Measurements from ENCODE around the gene SCN7A. TPM values are rescaled to one million over a fixed set of nuclear protein-coding genes. Genes with fewer than 3 reads are reported as not detected.

SCN7A gene
- total RNA-seq, 1 donor from 2014 or later, result 0.36 TPM

GRCh38 chr2:166440313-166440712, 53.7 kb downstream of the SCN7A start:
- Histone ChIP-seq H3K36me3 (ENCODE audit: insufficient read depth, low read length) (no peaks in the 10 kb centered on the region), H3K9ac (ENCODE audit: low read length) (no peak overlapping the region), H3K4me2 (ENCODE audit: low read length) (no peak overlapping the region), H2AFZ (ENCODE audit: low read depth, low read length) (no peak overlapping the region), H3K4me3 (ENCODE audit: insufficient read depth, low read depth, low read length) (no peak overlapping the region), H3K27me3 (ENCODE audit: insufficient read depth, low read length) (no peaks in the 10 kb centered on the region), H3K9me3 (ENCODE audit: insufficient read depth, low read depth, low read length) (no peaks in the 10 kb centered on the region), H4K20me1 (ENCODE audit: insufficient read depth, low read length) (no peaks in the 10 kb centered on the region), H3K27ac (ENCODE audit: low read depth, low read length) (no peak overlapping the region), H3K4me1 (ENCODE audit: insufficient read depth, low read length) (no peaks in the 10 kb centered on the region), H3K79me2 (ENCODE audit: insufficient read depth, low read length) (no peaks in the 10 kb centered on the region)
- TF ChIP-seq EZH2 (IDR thresholded peaks at IDR 0.05; ENCODE audit: insufficient read depth, low read length) (no peak), CTCF (IDR thresholded peaks at IDR 0.05; ENCODE audit: insufficient read depth, low read depth, low read length) (no peak)
- Mint-ChIP-seq H3K36me3 (ENCODE audit: low read depth, unreplicated experiment) (no peaks in the 10 kb centered on the region), H3K4me3 (ENCODE audit: unreplicated experiment) (no peak overlapping the region), H3K27me3 (ENCODE audit: low read depth, unreplicated experiment) (no peaks in the 10 kb centered on the region), H3K4me1 (ENCODE audit: low read depth, unreplicated experiment) (no peaks in the 10 kb centered on the region), H3K9me3 (ENCODE audit: unreplicated experiment) (peaks cover 5% of the 10 kb centered on the region), H3K27ac (ENCODE audit: unreplicated experiment) (no peak overlapping the region)
- FAIRE-seq, result no peak
- DNase-seq (ENCODE audit: low read depth), result no peak

GRCh38 chr2:166439078-166439477, 55.0 kb downstream of the SCN7A start:
- no peaks in the 10 kb centered on the region for H3K27me3 Mint-ChIP-seq (ENCODE audit: low read depth, unreplicated experiment)
- no peak overlapping the region for H3K4me3 Mint-ChIP-seq (ENCODE audit: unreplicated experiment)
- H3K4me2 ChIP-seq (ENCODE audit: low read length), result no peak overlapping the region
- H3K4me3 ChIP-seq (ENCODE audit: insufficient read depth, low read depth, low read length), result no peak overlapping the region
- H3K9me3 Mint-ChIP-seq (ENCODE audit: unreplicated experiment), result peaks cover 5% of the 10 kb centered on the region
- no peaks in the 10 kb centered on the region for H3K36me3 ChIP-seq (ENCODE audit: insufficient read depth, low read length)
- no peak overlapping the region for H3K9ac ChIP-seq (ENCODE audit: low read length)
- H3K27ac Mint-ChIP-seq (ENCODE audit: unreplicated experiment), result no peak overlapping the region
- H3K27ac ChIP-seq (ENCODE audit: low read depth, low read length), result no peak overlapping the region
- peak; percentile 10 for DNase-seq (ENCODE audit: low read depth)
- no peak overlapping the region for H2AFZ ChIP-seq (ENCODE audit: low read depth, low read length)
- H3K4me1 ChIP-seq (ENCODE audit: insufficient read depth, low read length), result no peaks in the 10 kb centered on the region
- no peak for FAIRE-seq
- no peaks in the 10 kb centered on the region for H4K20me1 ChIP-seq (ENCODE audit: insufficient read depth, low read length)
- no peaks in the 10 kb centered on the region for H3K36me3 Mint-ChIP-seq (ENCODE audit: low read depth, unreplicated experiment)
- no peaks in the 10 kb centered on the region for H3K79me2 ChIP-seq (ENCODE audit: insufficient read depth, low read length)
- H3K9me3 ChIP-seq (ENCODE audit: insufficient read depth, low read depth, low read length), result no peaks in the 10 kb centered on the region
- no peaks in the 10 kb centered on the region for H3K4me1 Mint-ChIP-seq (ENCODE audit: low read depth, unreplicated experiment)
- TF ChIP-seq EZH2 (IDR thresholded peaks at IDR 0.05; ENCODE audit: insufficient read depth, low read length), result no peak
- no peak for TF ChIP-seq CTCF (IDR thresholded peaks at IDR 0.05; ENCODE audit: insufficient read depth, low read depth, low read length)
- no peaks in the 10 kb centered on the region for H3K27me3 ChIP-seq (ENCODE audit: insufficient read depth, low read length)

- no peaks in the 10 kb centered on the region for H3K4me1 ChIP-seq (ENCODE audit: insufficient read depth, low read length)
- H3K9me3 ChIP-seq (ENCODE audit: insufficient read depth, low read depth, low read length), result no peaks in the 10 kb centered on the region
- H3K27ac Mint-ChIP-seq (ENCODE audit: unreplicated experiment), result no peak overlapping the region
- no peak overlapping the region for H3K9ac ChIP-seq (ENCODE audit: low read length)
- H3K27me3 ChIP-seq (ENCODE audit: insufficient read depth, low read length), result no peaks in the 10 kb centered on the region
- DNase-seq (ENCODE audit: low read depth) (no peak), FAIRE-seq (no peak)
- TF ChIP-seq EZH2 (IDR thresholded peaks at IDR 0.05; ENCODE audit: insufficient read depth, low read length) (no peak), CTCF (IDR thresholded peaks at IDR 0.05; ENCODE audit: insufficient read depth, low read depth, low read length) (no peak)
- H3K36me3 Mint-ChIP-seq (ENCODE audit: low read depth, unreplicated experiment), result no peaks in the 10 kb centered on the region
- H3K79me2 ChIP-seq (ENCODE audit: insufficient read depth, low read length), result no peaks in the 10 kb centered on the region
- no peak overlapping the region for H3K4me3 Mint-ChIP-seq (ENCODE audit: unreplicated experiment)
- H3K4me1 Mint-ChIP-seq (ENCODE audit: low read depth, unreplicated experiment), result no peaks in the 10 kb centered on the region
- H3K36me3 ChIP-seq (ENCODE audit: insufficient read depth, low read length), result no peaks in the 10 kb centered on the region
- no peak overlapping the region for H3K4me2 ChIP-seq (ENCODE audit: low read length)
- H3K4me3 ChIP-seq (ENCODE audit: insufficient read depth, low read depth, low read length), result no peak overlapping the region
- no peak overlapping the region for H3K27ac ChIP-seq (ENCODE audit: low read depth, low read length)
- no peaks in the 10 kb centered on the region for H4K20me1 ChIP-seq (ENCODE audit: insufficient read depth, low read length)
- H2AFZ ChIP-seq (ENCODE audit: low read depth, low read length), result no peak overlapping the region
- peaks cover 5% of the 10 kb centered on the region for H3K9me3 Mint-ChIP-seq (ENCODE audit: unreplicated experiment)
- H3K27me3 Mint-ChIP-seq (ENCODE audit: low read depth, unreplicated experiment), result no peaks in the 10 kb centered on the region
Observed at GRCh38 chr2:166436976-166437375, 57.1 kb downstream of the SCN7A start.
